HG03521 (cell line): Measurements from ENCODE around the gene APLP2.
"Not testable (repeated sequence)": the region's sequence is repeated elsewhere in the genome, so short reads cannot be mapped to it uniquely, and the experiment has no call there.

ENCODE experiments used
- ATAC-seq: cut with Tn5 transposase; IDR thresholded peaks from one replicate; pipeline ENCODE4 v1.9.1; 2021; ENCODE audit warnings: mild to moderate bottlenecking, moderate library complexity; ENCODE audit not compliant: unreplicated experiment

The APLP2 gene

DNA sequence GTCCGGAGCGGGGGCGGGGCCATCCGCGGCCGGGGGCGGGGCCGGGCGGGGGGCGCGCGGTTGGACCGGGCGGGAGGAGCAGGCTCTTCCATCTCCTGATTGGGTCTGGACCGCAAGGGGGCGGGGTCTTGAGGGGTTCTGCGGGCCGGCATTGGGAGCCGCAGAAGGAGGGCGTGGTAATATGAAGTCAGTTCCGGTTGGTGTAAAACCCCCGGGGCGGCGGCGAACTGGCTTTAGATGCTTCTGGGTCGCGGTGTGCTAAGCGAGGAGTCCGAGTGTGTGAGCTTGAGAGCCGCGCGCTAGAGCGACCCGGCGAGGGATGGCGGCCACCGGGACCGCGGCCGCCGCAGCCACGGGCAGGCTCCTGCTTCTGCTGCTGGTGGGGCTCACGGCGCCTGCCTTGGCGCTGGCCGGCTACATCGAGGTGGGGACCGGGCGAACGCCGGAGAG, at the start of gene APLP2:
APLP2 (plus strand) TSS at position 236 of the 450 bp plus-strand sequence; CDS start at position 320, 84 bp downstream.
- peak; percentile 95 for ATAC-seq

GRCh38 chr11:130020323-130020722, 49.4 kb upstream of the APLP2 start:
- no peak for ATAC-seq

DNA sequence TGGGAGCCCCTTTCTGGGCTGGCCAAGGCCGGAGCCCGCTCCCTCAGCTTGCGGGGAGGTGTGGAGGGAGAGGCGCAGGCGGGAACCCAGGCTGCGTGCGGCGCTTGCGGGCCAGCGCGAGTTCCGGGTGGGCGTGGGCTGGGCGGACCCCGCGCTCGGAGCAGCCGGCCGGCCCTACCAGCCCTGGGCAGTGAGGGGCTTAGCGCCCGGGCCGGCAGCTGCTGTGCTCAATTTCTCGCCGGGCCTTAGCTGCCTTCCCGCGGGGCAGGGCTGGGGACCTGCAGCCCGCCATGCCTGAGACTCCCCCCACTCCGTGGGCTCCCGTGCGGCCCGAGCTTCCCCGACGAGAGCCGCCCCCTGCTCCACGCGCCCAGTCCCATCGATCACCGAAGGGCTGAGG, 48.1 kb upstream of the APLP2 start:
- ATAC-seq: not testable (repeated sequence)

DNA sequence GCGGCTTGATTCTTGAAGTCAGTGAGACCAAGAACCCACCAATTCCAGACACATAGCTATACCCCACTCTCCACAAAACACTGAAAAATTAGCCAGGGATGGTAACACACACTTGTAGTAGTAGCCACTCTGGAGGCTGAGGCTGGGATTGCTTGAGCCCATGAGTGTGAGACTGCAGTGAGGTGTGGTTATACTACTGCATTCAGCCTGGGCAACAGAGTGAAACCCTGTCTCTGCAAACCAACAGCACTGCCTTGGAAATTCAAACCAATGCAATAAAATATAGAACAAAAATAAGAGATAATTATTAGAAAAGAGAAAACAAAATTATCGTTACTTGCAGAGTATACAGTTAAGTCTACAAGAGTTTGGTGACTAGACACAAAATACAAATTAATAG, 46.9 kb upstream of the APLP2 start:
- no peak for ATAC-seq

DNA sequence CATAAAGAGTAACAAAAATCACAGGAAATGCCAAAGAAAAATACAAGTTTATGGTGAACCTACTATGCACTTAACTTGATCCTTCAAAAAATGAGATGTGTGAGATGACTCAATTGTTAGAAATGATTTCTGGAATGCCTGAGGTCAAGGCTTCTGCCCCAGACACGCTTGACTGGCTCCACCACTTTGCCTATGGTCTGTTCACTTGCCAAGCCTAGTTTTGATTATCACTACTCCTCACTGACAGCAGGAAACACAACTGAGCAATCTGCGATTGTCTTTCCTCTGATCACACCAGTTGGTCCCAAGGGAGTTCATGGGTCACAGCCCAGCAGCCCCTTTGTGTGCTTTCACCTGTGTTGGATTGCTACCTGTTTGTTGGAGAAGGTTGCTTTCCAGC, 46.5 kb upstream of the APLP2 start:
- peak; percentile 77 for ATAC-seq

- no peak for ATAC-seq
Observed at GRCh38 chr11:130024361-130024760, 45.3 kb upstream of the APLP2 start.

- ATAC-seq: no peak
Observed at GRCh38 chr11:130025371-130025770, 44.3 kb upstream of the APLP2 start.

DNA sequence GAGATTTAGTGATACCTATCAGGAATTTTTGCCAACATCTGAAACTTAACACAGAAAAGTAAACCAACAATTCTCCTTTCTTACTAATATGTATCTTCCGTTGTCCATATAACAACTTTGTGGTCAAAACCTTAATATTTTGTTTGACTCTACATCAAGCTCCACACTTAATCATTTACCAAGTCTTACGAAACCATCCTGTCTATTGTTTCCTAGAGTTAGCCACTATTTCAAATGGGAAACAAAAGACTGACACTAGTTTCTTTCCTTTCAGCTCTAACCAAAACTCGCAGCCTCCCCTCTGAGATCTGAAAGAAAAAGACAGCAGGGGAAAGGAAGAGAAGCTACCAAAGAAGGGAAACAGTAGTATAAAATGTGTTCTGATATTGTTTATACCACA, 40.6 kb upstream of the APLP2 start:
- no peak for ATAC-seq

DNA sequence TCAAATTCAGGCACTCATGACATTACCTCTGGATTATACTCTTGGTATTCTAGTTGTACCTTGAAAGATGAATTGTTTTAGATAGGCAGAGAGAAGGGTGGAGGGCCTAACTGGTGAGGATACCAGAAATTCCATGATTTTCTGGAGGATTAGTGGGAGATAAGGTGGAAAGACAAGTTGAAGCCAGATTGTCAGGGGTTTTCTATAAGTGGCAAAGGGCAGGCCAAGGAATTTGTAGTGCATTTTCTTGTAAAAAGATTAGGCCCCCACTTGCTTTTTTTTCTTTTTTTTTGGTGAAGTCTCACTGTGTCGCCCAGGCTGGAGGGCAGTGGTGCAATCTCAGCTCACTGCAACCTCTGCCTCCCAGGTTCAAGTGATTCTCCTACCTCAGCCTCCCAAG, 38.6 kb upstream of the APLP2 start:
- no peak for ATAC-seq

- no peak for ATAC-seq
Observed at GRCh38 chr11:130031945-130032344, 37.7 kb upstream of the APLP2 start.

DNA sequence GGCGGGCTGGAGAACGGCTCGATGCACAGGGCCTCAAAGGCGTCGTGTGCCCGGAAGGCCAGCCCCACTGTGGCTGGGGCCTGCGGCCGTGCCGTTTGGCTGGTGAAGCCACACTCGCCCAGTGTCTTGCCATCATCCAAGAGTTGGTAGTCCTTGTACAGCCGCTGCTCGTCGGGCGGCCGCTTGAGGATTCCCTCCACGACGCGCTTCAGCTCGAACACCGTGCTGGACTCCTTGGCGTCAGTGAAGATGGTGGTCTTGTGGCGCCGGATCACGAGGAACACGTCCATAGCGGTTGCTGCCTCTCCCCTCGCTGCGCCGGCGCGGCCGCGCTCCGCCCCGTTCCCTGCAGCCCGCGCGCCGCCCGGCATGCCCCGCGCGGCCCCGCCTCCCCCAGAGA, 36.8 kb upstream of the APLP2 start:
- no peak for ATAC-seq

DNA sequence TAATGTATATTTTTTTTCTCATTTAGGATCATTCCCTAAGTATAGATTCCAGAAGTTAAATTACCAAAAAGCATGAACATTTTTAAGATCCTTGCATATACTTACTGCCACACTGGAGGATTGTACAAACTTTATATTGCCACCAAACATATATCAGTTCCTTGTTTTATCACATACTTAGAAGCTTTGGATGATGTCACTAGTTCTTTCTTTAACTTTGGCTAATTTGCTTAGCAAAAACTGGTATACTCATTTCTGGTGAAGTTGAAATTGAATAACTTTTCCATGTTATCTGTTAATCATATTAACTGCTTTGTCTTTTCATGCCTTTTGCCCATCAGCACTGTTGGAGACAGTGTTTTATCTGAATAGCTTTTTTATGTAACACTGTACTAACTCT, 35.5 kb upstream of the APLP2 start:
- ATAC-seq: no peak

GRCh38 chr11:130037058-130037457, 32.6 kb upstream of the APLP2 start:
- no peak for ATAC-seq

DNA sequence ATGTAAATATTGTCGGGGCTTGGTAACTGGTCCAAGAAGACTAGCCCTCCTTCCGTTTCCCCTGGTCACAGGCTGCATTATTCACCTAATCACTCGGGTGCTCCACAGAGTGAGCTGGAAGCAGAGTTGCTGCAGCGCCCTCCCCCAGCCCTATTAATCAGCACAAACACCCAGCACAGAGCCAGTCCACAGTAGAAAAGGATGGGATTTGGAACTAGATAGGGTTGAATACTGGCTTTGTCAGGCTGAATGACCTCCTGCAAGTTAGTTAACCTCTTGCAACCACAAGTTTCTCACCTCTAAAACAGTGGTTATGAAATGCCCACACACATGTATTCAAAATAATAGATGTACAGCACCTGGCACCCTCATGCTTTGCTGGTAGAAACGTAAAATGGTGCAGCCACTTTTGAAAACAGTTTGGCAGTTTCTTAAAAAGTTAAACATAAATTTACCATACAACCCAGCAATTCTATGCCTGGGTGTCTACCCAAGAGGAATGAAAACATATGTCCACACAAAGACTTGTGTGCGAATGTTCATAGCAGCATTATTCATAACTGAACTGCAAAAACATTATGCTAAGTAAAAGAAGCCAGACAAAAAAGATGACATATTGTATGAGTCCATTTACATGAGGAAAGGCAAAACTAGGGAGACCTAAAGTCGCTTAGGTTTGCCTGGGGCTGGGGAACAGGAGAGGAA, 31.7 kb upstream of the APLP2 start:
- no peak for ATAC-seq

DNA sequence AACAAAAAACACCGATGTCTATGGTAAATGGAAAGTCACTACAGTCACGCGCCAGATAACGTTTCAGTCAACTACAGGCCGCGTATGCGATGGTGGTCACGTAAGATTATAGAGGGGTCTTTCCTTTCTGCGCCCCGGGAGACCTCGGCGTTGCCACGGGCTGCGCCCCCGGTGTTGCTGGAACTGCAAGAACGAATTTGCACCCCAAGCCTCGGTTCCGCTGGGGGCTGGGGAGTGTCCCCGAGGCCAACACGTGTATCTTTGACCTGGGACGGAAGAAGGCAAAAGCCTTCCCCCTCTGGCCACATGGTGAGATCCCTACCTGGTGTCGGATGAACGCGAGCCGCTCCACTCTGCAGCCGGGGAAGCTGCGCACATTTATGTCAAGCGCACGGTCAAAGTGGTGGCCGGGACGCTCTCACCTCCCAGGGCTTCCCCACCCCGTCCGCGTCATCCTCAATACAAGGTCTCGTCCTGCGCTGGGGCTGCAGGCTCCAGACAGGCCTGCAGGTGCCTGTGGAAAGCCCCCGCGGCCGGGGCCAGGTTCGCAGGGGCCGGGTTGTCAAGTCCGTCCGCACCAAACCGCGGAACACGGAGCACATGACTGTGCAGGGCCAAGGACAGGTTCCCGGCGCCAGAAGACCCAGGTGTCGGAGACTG, 29.3 kb upstream of the APLP2 start:
- ATAC-seq: no peak

DNA sequence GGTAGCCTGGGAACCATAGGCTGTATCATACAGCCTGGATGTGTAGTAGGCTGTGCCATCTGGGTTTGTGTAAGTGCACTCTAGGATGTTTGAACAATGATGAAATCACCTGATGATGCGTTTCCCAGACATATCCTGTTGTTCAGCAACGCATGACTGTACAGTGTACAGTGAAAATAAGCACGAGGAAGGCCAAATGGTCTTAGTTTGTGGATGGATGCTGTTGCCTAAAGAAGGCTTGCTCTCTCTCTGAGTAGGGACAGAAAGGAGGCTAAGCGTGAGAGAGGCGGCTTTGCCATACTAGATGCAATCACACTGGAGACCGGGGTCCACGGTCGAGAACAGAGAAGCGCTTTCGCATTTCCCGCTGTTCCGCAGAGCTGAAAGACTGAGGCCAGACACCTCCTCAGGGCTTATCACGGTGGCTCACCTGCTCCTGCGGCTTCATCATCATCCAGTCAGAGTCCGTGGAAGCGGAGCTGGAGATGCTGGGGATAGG, 27.6 kb upstream of the APLP2 start:
- ATAC-seq: no peak

DNA sequence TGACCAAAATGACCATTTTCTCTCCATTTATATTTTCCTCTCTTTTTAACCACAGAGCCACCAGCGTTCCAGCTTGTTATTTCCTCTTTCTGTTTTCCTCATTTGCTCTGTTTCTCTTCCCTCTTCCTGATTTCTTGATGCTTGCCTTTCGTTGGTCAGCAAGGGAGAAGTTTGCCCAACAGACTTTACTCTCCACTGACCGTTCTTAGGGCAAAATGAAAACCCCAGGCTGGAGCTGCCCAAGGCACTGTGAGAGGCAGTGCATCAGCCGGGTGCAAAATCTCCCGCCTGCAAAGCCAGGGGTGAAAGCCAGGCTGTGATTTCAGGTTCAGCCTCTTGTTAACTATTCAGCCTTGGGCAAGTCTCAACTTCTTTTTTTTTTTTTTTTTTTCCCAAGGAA, 26.1 kb upstream of the APLP2 start:
- no peak for ATAC-seq

DNA sequence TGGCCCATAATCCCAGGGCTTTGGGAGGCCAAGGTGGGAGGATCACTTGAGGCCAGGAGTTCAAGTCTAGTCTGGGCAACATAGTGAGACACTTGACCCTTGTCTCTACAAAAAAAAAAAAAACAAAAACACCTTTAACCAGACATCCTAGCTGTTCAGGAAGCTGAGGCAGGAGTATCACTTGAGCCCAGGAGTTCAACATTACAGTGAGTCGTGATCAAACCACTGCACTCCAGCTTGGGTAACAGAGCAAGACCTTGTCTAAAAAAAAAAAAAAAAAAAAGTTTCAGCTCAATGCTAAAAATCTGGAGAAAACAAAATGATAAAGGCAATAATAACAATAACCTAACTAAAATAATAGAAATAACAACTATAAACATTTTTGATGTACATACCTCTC, 22.6 kb upstream of the APLP2 start:
- ATAC-seq: no peak

DNA sequence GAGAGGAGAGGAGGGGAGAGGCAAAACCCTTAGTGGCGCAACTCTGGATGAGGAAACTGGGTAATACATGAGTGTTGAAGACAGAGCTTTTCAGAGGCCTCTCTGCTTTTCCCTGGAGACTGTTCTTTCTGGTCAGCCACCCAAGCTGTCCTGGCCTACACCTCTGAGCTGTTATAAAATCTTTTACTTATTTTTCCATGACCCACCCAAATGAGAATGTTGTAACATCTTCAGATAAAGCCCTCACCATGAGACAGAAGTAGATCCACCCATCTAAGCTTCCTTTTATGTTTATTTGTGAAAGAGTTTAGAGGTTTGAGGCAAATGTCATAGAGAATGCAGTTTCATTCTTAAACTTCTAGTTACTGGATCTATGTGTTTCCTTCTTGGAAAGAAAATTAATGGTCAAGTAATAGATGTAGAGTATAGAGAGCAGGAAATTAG, 20.3 kb upstream of the APLP2 start:
- no peak for ATAC-seq

GRCh38 chr11:130050257-130050656, 19.4 kb upstream of the APLP2 start:
- ATAC-seq: no peak

DNA sequence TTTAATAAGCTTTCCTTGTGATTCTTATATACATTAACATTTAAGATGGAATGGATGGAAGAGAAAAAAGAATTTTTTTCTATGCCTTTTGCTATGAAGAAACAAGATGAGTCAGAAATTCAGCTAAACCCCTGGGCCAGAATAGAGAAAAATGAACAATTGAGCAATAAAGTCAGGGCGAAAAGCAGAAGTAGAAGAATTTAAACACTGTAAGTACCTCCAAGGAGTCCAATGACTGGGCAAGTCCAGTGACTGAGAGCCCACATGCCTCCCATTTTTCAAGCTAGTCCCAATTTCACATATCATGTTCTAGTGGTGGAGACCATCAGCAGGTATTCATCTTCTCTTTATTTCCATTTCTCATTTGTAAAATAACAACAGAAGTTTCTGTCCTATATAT, 18.6 kb upstream of the APLP2 start:
- ATAC-seq: no peak

DNA sequence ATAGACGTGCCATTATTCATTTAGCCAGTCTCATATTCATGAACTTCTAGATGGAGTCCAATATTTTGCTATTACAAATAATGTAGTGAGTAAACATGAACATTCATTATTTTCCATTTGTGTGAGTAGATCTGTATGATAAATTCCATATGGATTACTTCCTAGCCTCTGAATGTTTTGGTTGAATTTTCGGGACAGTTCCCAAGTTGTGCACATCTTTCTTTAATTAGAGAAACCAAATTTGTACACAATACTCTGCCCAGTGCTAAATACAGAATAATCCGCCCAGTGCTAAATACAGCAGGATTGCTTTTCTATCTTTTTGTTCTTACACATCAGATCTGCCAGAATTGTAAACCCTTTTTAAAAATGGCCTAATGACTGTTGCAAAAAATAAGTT, 17.1 kb upstream of the APLP2 start:
- no peak for ATAC-seq
